AG10803 (cell line): ENCODE measurements around the gene TIMM50.

Experiments used
- DNase-seq: peaks from one replicate; pipeline ENCODE4 v3.0.0; 2010; ENCODE audit warnings: low read depth
- H3K4me3 ChIP-seq: 2 replicates; pipeline ENCODE4 v1.5.1; 2011; ENCODE audit warnings: mild to moderate bottlenecking, low read length, control low read depth
- CTCF ChIP-seq: conservative IDR thresholded peaks from 2 replicates; pipeline ENCODE4 v1.5.1; 2011; ENCODE audit warnings: mild to moderate bottlenecking, low read length, control low read depth, inconsistent platforms

The TIMM50 gene

GRCh38 chr19:39501340-39501739 lies 20.7 kb downstream of the TIMM50 start:
- H3K4me3 ChIP-seq, result no peak overlapping the region
- no peak for TF ChIP-seq CTCF

GRCh38 chr19:39502640-39503417 lies 22.2 kb downstream of the TIMM50 start:
- no peak overlapping the region for H3K4me3 ChIP-seq
- peak; percentile 73 for DNase-seq
- TF ChIP-seq CTCF, result peak; percentile 22; the same call in 1 of the 2 replicates

More at GRCh38 chr19:39501340-39501739, 20.7 kb downstream of the TIMM50 start:
- DNase-seq, result no peak

GRCh38 chr19:39506598-39506943 lies 25.9 kb downstream of the TIMM50 start:
- no peak for TF ChIP-seq CTCF
- H3K4me3 ChIP-seq, result peak overlapping the region; percentile 29; the same call in 1 of the 2 replicates
- no peak for DNase-seq

GRCh38 chr19:39506944-39507714 lies 26.5 kb downstream of the TIMM50 start:
- TF ChIP-seq CTCF, result no peak
- peak overlapping the region; percentile 58 for H3K4me3 ChIP-seq
- DNase-seq, result peak; percentile 51

GRCh38 chr19:39507715-39508364 lies 27.2 kb downstream of the TIMM50 start:
- no peak for TF ChIP-seq CTCF
- H3K4me3 ChIP-seq, result peak overlapping the region; percentile 58
- no peak for DNase-seq

DNA sequence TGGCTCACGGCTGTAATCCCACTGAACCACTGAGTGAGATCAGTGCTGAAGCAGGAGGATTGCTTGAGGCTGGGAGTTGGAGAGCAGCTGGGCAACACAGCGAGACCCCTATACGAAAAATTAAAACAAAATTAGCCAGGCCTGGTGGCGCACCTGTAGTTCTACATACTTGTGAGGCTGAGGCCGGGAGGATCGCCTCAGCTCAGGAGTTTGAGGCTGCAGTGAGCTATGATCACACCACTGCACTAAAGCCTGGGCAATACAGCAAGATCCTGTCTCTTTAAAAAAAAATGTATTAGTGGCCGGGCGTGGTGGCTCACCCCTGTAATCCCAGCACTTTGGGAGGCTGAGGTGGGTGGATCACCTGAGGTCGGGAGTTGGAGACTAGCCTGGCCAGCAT lies 28.0 kb downstream of the TIMM50 start:
- no peak overlapping the region for H3K4me3 ChIP-seq
- DNase-seq, result no peak
- no peak for TF ChIP-seq CTCF
